GM12878 (cell line): Measurements from ENCODE around the gene CSNK1A1. TPM values are rescaled to one million over a fixed set of nuclear protein-coding genes. Genes with fewer than 3 reads are reported as not detected.

ENCODE experiments used
- ATAC-seq: fragments of 200-7000 bp; cut with Tn5 transposase; 3 replicates; pipeline ENCODE4 v1.9.1; 2020; ENCODE audit warnings: mild to moderate bottlenecking, moderate library complexity
- BruUV-seq: library from RNA; stranded (reverse); fragments of 400-500 nt; replicated peaks from 2 replicates; lab custom pipeline; 2021; lab: Mats Ljungman, UMichigan
- CTCF ChIA-PET: fragments of 300-600 bp; sonication (Branson Sonifier 250); formaldehyde crosslinking; extraction: SDS; loops from one replicate; lab custom pipeline; 2021; ENCODE audit warnings: inconsistent platforms; lab: Yijun Ruan, JAX
- POLR2A ChIA-PET: fragments of 350-600 bp; formaldehyde crosslinking; extraction: SDS; loops from one replicate; lab custom pipeline; 2021; ENCODE audit warnings: inconsistent platforms; lab: Charles Lee
- RAD21 ChIA-PET: fragments of 300-600 bp; sonication (Branson Sonifier 250); formaldehyde crosslinking; loops from one replicate; lab custom pipeline; 2023; ENCODE audit warnings: antibody characterized with exemption; ENCODE audit not compliant: unreplicated experiment; lab: Charles Lee
- SMC1A ChIA-PET: fragments of 300-600 bp; sonication (Branson Sonifier 250); formaldehyde crosslinking; loops from one replicate; lab custom pipeline; 2023; ENCODE audit not compliant: unreplicated experiment, uncharacterized antibody; lab: Charles Lee
- DNase-seq: peaks from one replicate; pipeline ENCODE4 v3.0.0-alpha.2; 2011; ENCODE audit warnings: low read depth, low spot score
- FAIRE-seq: peaks from 3 replicates; lab custom pipeline; 2011; peaks lifted over from hg19 to GRCh38; lab: Jason Lieb, UNC
- H2AFZ ChIP-seq: 2 replicates; pipeline ENCODE4 v1.6.0; 2011; ENCODE audit warnings: low read depth, low read length, control low read depth; ENCODE audit not compliant: control insufficient read depth
- H3K27ac ChIP-seq: 2 replicates; pipeline ENCODE4 v1.5.1; 2011; ENCODE audit warnings: control low read depth; ENCODE audit not compliant: control insufficient read depth, insufficient read depth
- H3K27me3 ChIP-seq, 2 experiments: replicated peaks in 1 of 2; 2 replicates each; pipeline versions ENCODE4 v1.6.0 to v1.6.1; 2011; ENCODE audit warnings: low read length in 1 of 2; ENCODE audit not compliant: control insufficient read depth in 2 of 2, insufficient read depth in 2 of 2
- H3K36me3 ChIP-seq, 2 experiments: 2 replicates each; pipeline ENCODE4 v1.5.1; 2011; ENCODE audit warnings: low read length in 1 of 2; ENCODE audit not compliant: control insufficient read depth in 2 of 2, insufficient read depth in 2 of 2
- H3K4me1 ChIP-seq: 2 replicates; pipeline ENCODE4 v1.6.1; 2011; ENCODE audit warnings: mild to moderate bottlenecking, low read length, moderate library complexity, mixed read lengths; ENCODE audit not compliant: control insufficient read depth, insufficient read depth
- H3K4me2 ChIP-seq: 2 replicates; pipeline ENCODE4 v1.6.0; 2011; ENCODE audit warnings: control low read depth; ENCODE audit not compliant: control insufficient read depth, insufficient read depth
- H3K4me3 ChIP-seq: fragments of 200-600 bp; sonication (generic); 2 replicates; pipeline ENCODE4 v1.5.1; 2016
- H3K79me2 ChIP-seq: 2 replicates; pipeline ENCODE4 v1.6.0; 2011; ENCODE audit warnings: low read length; ENCODE audit not compliant: control insufficient read depth, insufficient read depth
- H3K9ac ChIP-seq: 2 replicates; pipeline ENCODE4 v1.8.0; 2011; ENCODE audit warnings: low read length, control low read depth, mixed read lengths; ENCODE audit not compliant: control insufficient read depth, insufficient read depth
- H3K9me3 ChIP-seq: replicated peaks from 3 replicates; pipeline ENCODE4 v1.5.1; 2011; ENCODE audit warnings: mild to moderate bottlenecking, low read length; ENCODE audit not compliant: control insufficient read depth, insufficient read depth
- H4K20me1 ChIP-seq: 2 replicates; pipeline ENCODE4 v1.6.0; 2011; ENCODE audit not compliant: control insufficient read depth, insufficient read depth
- E2F4 ChIP-seq: IDR thresholded peaks from 2 replicates; pipeline ENCODE4 v1.6.1; 2012; ENCODE audit warnings: low read depth, low read length, improper control_type of control experiment
- EP300 ChIP-seq, 2 experiments: fragments of 150-350 bp in 1 of 2; IDR thresholded peaks; 2 replicates each; pipeline ENCODE4 v1.6.1; 2011 to 2012; ENCODE audit warnings: low read depth in 2 of 2, low read length in 2 of 2, borderline replicate concordance in 1 of 2, improper control_type of control experiment in 1 of 2, inconsistent platforms in 1 of 2; ENCODE audit not compliant: control insufficient read depth in 1 of 2
- EZH2 ChIP-seq: IDR thresholded peaks from 2 replicates; pipeline ENCODE4 v1.6.1; 2012; ENCODE audit warnings: low read depth, mild to moderate bottlenecking, control low read depth, inconsistent platforms, low read length, borderline replicate concordance; ENCODE audit not compliant: control insufficient read depth
- NR2F1 ChIP-seq: fragments of 450-650 bp; conservative IDR thresholded peaks from 2 replicates; pipeline ENCODE4 v1.6.1; 2017; ENCODE audit warnings: mild to moderate bottlenecking
- PBX3 ChIP-seq: IDR thresholded peaks from 2 replicates; pipeline ENCODE4 v1.6.1; 2011; ENCODE audit warnings: mild to moderate bottlenecking, low read depth, low read length, moderate library complexity; ENCODE audit not compliant: insufficient replicate concordance
- SMAD5 ChIP-seq: IDR thresholded peaks from 2 replicates; pipeline ENCODE4 v1.6.1; 2016; ENCODE audit warnings: antibody characterized with exemption, low read depth
- STAT3 ChIP-seq: IDR thresholded peaks from 2 replicates; pipeline ENCODE4 v1.6.1; 2011; ENCODE audit warnings: low read depth, low read length, improper control_type of control experiment
- WRNIP1 ChIP-seq: IDR thresholded peaks from 2 replicates; pipeline ENCODE4 v1.6.1; 2011; ENCODE audit warnings: low read depth, low read length, improper control_type of control experiment, borderline replicate concordance
- ZNF217 ChIP-seq: fragments of 450-650 bp; IDR thresholded peaks from 2 replicates; pipeline ENCODE4 v1.6.1; 2017; ENCODE audit warnings: antibody characterized with exemption, mild to moderate bottlenecking
- WGBS: methylation state at CpG from one replicate; pipeline ENCODE4 v1.1.6; 2016; ENCODE audit warnings: low lambda C conversion rate; ENCODE audit not compliant: insufficient replicate concordance, insufficient coverage; ENCODE audit errors: missing lambda C conversion rate; 5-methylcytosine and 5-hydroxymethylcytosine counted together
- in situ Hi-C: fragments of 300-500 bp; cut with MboI; formaldehyde crosslinking; loops from 9 replicates; pipeline ENCODE4 v1.14.3; 2018; ENCODE audit warnings: mixed read lengths
- intact Hi-C: fragments of 100-400 bp; cut with micrococcal nuclease; formaldehyde crosslinking; loops from one replicate; pipeline ENCODE4 v1.14.2; 2022; ENCODE audit not compliant: unreplicated experiment
- polyA plus RNA-seq, 11 experiments: library from polyadenylated mRNA; depleted of rRNA in 4 of 11; unstranded in 6 of 11; stranded (reverse) in 5 of 11; fragments of >200 nt; fragmentation: Nextera tagmentation in 4 of 11; fragmentation: Illumina TruSeq in 1 of 11; extraction: Ambion mirVana in 4 of 11; extraction: Trizol in 1 of 11; gene quantifications; 1 replicate in 1 of 11; 2 replicates in 10 of 11; pipeline versions ENCODE4 v1.2.1 to v1.2.3, GENCODE V29; 2011 to 2016; ENCODE audit warnings: inconsistent platforms in 2 of 11, missing spikeins in 2 of 11, low read depth in 1 of 11
- total RNA-seq, 4 experiments: library from RNA; depleted of rRNA in 3 of 4; stranded (reverse); fragments of >200 nt in 3 of 4; fragmentation: Illumina TruSeq in 1 of 4; extraction: Trizol in 1 of 4; gene quantifications; 2 replicates each; pipeline versions ENCODE4 v1.2.1 to v1.2.3, GENCODE V29; 2013 to 2021

The CSNK1A1 gene
- total and polyA plus RNA-seq, 10 of the 15 experiments (the other 5 are each of a cell fraction or from before 2014, with no cell fraction given) = 53.3 to 155 (median 133) TPM

- Histone ChIP-seq H3K4me3 (no peak overlapping the region), H3K4me2 (no peak overlapping the region), H4K20me1 (no peaks in the 10 kb centered on the region), H2AFZ (no peak overlapping the region), H3K27me3 (no peaks in the 10 kb centered on the region), H3K9ac (no peak overlapping the region), H3K79me2 (peaks cover 84% of the 10 kb centered on the region), H3K9me3 (no peaks in the 10 kb centered on the region), H3K36me3 (peaks cover 8 to 16% of the 10 kb centered on the region in 2 experiments), H3K27ac (no peak overlapping the region), H3K4me1 (no peaks in the 10 kb centered on the region; the same call in 1 of the 2 replicates)
- WGBS = over 99% methylated on average over 6 of the region's 6 CpGs
- in situ Hi-C loops (no loop called here), intact Hi-C loops (no loop called here)
- DNase-seq (no peak), FAIRE-seq (no peak), ATAC-seq (no peak)
- SMC1A ChIA-PET = interaction anchor here (1.2 kb wide), 1 partner anchor 77 kb away, joined by 3 read pairs; no protein-coding TSS in a partner anchor
- RAD21 ChIA-PET = interaction anchor here (1.8 kb wide), 1 partner anchor 9 kb away, joined by 3 read pairs; the partner anchor contains the start of gene CSNK1A1
- TF ChIP-seq PBX3 = no peak
- no peak for TF ChIP-seq EZH2
- no TSS peak for BruUV-seq
- CTCF ChIA-PET = interaction anchor here (1.2 kb wide), 1 partner anchor 27 kb away, joined by 4 read pairs; no protein-coding TSS in a partner anchor
- POLR2A ChIA-PET = interaction anchor here (0.7 to 1.2 kb wide), 2 partner anchors 8 to 734 kb away, joined by 3 to 4 read pairs; no protein-coding TSS in a partner anchor
Measured at GRCh38 chr5:149541893-149542292, 9.3 kb downstream of the CSNK1A1 start.

GRCh38 chr5:149540089-149540488 lies 11.2 kb downstream of the CSNK1A1 start:
- H3K79me2 ChIP-seq = peaks cover 86% of the 10 kb centered on the region
- no peaks in the 10 kb centered on the region for H4K20me1 ChIP-seq
- WGBS = 15% methylated on average over 3 of the region's 3 CpGs
- in situ Hi-C loops = no loop called here
- POLR2A ChIA-PET = interaction anchor here (0.7 kb wide), 1 partner anchor 10 kb away, joined by 3 read pairs; no protein-coding TSS in a partner anchor
- H3K9ac ChIP-seq = no peak overlapping the region
- CTCF ChIA-PET = interaction anchor here (1.2 kb wide), 1 partner anchor 172 kb away, joined by 3 read pairs; no protein-coding TSS in a partner anchor
- SMC1A ChIA-PET = interaction anchor here (2.3 to 3.6 kb wide), 3 partner anchors 9 to 12 kb away, joined by 8 read pairs; partner anchors contain the start of gene CSNK1A1
- H3K27ac ChIP-seq = no peak overlapping the region
- H3K36me3 ChIP-seq = peaks cover 3 to 20% of the 10 kb centered on the region in 2 experiments; a peak in 3 of 4 replicates
- no peaks in the 10 kb centered on the region for H3K9me3 ChIP-seq
- ATAC-seq = peak; percentile 24; the same call in 1 of the 3 replicates
- BruUV-seq = no TSS peak
- H3K27me3 ChIP-seq = no peaks in the 10 kb centered on the region
- intact Hi-C loops = no loop called here
- no peak for DNase-seq
- no peak overlapping the region for H3K4me3 ChIP-seq
- RAD21 ChIA-PET = interaction anchor here (0.8 kb wide), 1 partner anchor 10 kb away, joined by 3 read pairs; no protein-coding TSS in a partner anchor
- no peaks in the 10 kb centered on the region for H3K4me1 ChIP-seq
- FAIRE-seq = no peak
- no peak overlapping the region for H3K4me2 ChIP-seq
- H2AFZ ChIP-seq = no peak overlapping the region
- no peak for TF ChIP-seq STAT3
- no peak for TF ChIP-seq NR2F1
- no peak for TF ChIP-seq WRNIP1
- TF ChIP-seq E2F4 = no peak
- no peak for TF ChIP-seq ZNF217
- no peak for TF ChIP-seq EP300 (IDR thresholded peaks at IDR 0.05; ENCODE audit: borderline replicate concordance in 1 of 2, control insufficient read depth in 1 of 2, low read depth in 2 of 2, low read length in 2 of 2)
- no peak for TF ChIP-seq SMAD5
